ENCODE results near the gene NCR3LG1. TPM values are rescaled to one million over a fixed set of nuclear protein-coding genes. Genes with fewer than 3 reads are reported as not detected.

NCR3LG1 gene
- total RNA-seq, 1 donor from 2014 or later: 2.6 TPM

GRCh38 chr11:17395978-17396377 lies 44.4 kb downstream of the NCR3LG1 start:
- FAIRE-seq (no peak), DNase-seq (ENCODE audit: low read depth) (no peak)
- no peak for TF ChIP-seq CTCF (IDR thresholded peaks at IDR 0.05; ENCODE audit: insufficient read depth, low read length, severe bottlenecking)
- Histone ChIP-seq H3K27me3 (ENCODE audit: control insufficient read depth, insufficient read depth, low read length) (no peaks in the 10 kb centered on the region), H3K36me3 (ENCODE audit: control insufficient read depth, insufficient read depth, low read length) (no peaks in the 10 kb centered on the region), H3K4me3 (ENCODE audit: low read depth, low read length) (no peak overlapping the region)

GRCh38 chr11:17396598-17397310 lies 45.2 kb downstream of the NCR3LG1 start:
- DNase-seq (ENCODE audit: low read depth) (no peak), FAIRE-seq (no peak)
- H3K27me3 ChIP-seq (ENCODE audit: control insufficient read depth, insufficient read depth, low read length): no peaks in the 10 kb centered on the region
- no peak overlapping the region for H3K4me3 ChIP-seq (ENCODE audit: low read depth, low read length)
- H3K36me3 ChIP-seq (ENCODE audit: control insufficient read depth, insufficient read depth, low read length): no peaks in the 10 kb centered on the region
- no peak for TF ChIP-seq CTCF (IDR thresholded peaks at IDR 0.05; ENCODE audit: insufficient read depth, low read length, severe bottlenecking)

GRCh38 chr11:17397311-17398002 lies 45.9 kb downstream of the NCR3LG1 start:
- FAIRE-seq (no peak), DNase-seq (ENCODE audit: low read depth) (no peak)

GRCh38 chr11:17399236-17399635 lies 47.6 kb downstream of the NCR3LG1 start:
- H3K36me3 ChIP-seq (ENCODE audit: control insufficient read depth, insufficient read depth, low read length): no peaks in the 10 kb centered on the region
- no peak for TF ChIP-seq CTCF (IDR thresholded peaks at IDR 0.05; ENCODE audit: insufficient read depth, low read length, severe bottlenecking)
- peaks cover 2% of the 10 kb centered on the region for H3K27me3 ChIP-seq (ENCODE audit: control insufficient read depth, insufficient read depth, low read length)
- no peak for DNase-seq (ENCODE audit: low read depth)
- no peak for FAIRE-seq
- no peak overlapping the region for H3K4me3 ChIP-seq (ENCODE audit: low read depth, low read length)

More at GRCh38 chr11:17397311-17398002, 45.9 kb downstream of the NCR3LG1 start:
- no peak overlapping the region for H3K4me3 ChIP-seq (ENCODE audit: low read depth, low read length)
- TF ChIP-seq CTCF (IDR thresholded peaks at IDR 0.05; ENCODE audit: insufficient read depth, low read length, severe bottlenecking): no peak
- H3K27me3 ChIP-seq (ENCODE audit: control insufficient read depth, insufficient read depth, low read length): no peaks in the 10 kb centered on the region
- no peaks in the 10 kb centered on the region for H3K36me3 ChIP-seq (ENCODE audit: control insufficient read depth, insufficient read depth, low read length)

GRCh38 chr11:17400048-17400775 lies 48.6 kb downstream of the NCR3LG1 start:
- H3K27me3 ChIP-seq (ENCODE audit: control insufficient read depth, insufficient read depth, low read length): peaks cover 2% of the 10 kb centered on the region
- no peak overlapping the region for H3K4me3 ChIP-seq (ENCODE audit: low read depth, low read length)
- no peak for TF ChIP-seq CTCF (IDR thresholded peaks at IDR 0.05; ENCODE audit: insufficient read depth, low read length, severe bottlenecking)
- DNase-seq (ENCODE audit: low read depth) (no peak), FAIRE-seq (no peak)
- H3K36me3 ChIP-seq (ENCODE audit: control insufficient read depth, insufficient read depth, low read length): no peaks in the 10 kb centered on the region
